Measurements from ENCODE around the gene MYO1E.

MYO1E gene

GRCh38 chr15:59312205-59312604 is 60.5 kb downstream of the MYO1E start:
- TF ChIP-seq CTCF (IDR thresholded peaks at IDR 0.05; ENCODE audit: low read depth, low read length, missing control alignments), result no peak
- H3K4me3 ChIP-seq (replicated peaks; ENCODE audit: low read depth, low read length), result no peak overlapping the region
- DNase-seq (ENCODE audit: extremely low read depth, low read depth), result no peak

- no peak for DNase-seq (ENCODE audit: extremely low read depth, low read depth)
- H3K4me3 ChIP-seq (replicated peaks; ENCODE audit: low read depth, low read length), result no peak overlapping the region
- no peak for TF ChIP-seq CTCF (IDR thresholded peaks at IDR 0.05; ENCODE audit: low read depth, low read length, missing control alignments)
Observed at GRCh38 chr15:59311195-59311594, 61.5 kb downstream of the MYO1E start.

DNA sequence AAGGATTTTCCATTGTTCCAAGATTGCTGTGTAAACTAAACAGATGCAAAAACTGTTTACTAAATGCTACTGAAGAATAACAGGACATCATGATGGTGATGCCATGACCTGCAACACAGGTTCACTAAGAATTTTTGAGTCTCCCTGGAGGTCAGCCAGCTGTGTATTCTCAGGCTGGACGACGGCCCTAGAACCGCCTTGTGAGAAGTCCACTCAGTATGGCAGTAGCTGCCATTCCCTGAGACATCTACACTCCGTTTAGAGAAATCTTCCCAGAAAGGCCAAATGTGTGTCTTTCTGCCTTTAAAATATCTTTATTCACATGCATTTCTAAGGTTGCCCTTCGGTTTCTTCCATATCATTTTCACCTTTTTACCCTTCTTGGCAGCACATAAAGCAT is 63.3 kb downstream of the MYO1E start:
- H3K4me3 ChIP-seq (replicated peaks; ENCODE audit: low read depth, low read length), result no peak overlapping the region

DNA sequence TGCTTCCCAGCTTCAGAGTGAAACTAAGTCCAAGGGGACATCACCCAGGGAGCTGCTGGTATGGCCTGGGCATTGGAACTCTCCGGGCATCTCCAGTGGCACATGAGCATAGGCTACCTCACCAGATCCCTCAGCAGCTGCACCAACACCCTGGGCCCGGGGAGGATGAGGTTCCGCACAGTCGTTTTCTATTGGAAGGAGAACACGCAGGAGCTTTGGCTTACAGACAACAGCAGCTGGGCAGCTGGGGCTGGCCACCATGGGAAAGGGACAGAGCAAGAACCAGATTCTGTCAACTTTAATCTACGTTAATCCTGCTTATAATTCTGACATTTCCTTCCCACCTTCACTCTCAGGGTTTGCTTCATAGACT is 65.5 kb downstream of the MYO1E start:
- H3K4me3 ChIP-seq (replicated peaks; ENCODE audit: low read depth, low read length), result no peak overlapping the region
- TF ChIP-seq CTCF (IDR thresholded peaks at IDR 0.05; ENCODE audit: low read depth, low read length, missing control alignments), result no peak
- no peak for DNase-seq (ENCODE audit: extremely low read depth, low read depth)

More for the DNA sequence above, 63.3 kb downstream of the MYO1E start:
- no peak for TF ChIP-seq CTCF (IDR thresholded peaks at IDR 0.05; ENCODE audit: low read depth, low read length, missing control alignments)
- no peak for DNase-seq (ENCODE audit: extremely low read depth, low read depth)

DNA sequence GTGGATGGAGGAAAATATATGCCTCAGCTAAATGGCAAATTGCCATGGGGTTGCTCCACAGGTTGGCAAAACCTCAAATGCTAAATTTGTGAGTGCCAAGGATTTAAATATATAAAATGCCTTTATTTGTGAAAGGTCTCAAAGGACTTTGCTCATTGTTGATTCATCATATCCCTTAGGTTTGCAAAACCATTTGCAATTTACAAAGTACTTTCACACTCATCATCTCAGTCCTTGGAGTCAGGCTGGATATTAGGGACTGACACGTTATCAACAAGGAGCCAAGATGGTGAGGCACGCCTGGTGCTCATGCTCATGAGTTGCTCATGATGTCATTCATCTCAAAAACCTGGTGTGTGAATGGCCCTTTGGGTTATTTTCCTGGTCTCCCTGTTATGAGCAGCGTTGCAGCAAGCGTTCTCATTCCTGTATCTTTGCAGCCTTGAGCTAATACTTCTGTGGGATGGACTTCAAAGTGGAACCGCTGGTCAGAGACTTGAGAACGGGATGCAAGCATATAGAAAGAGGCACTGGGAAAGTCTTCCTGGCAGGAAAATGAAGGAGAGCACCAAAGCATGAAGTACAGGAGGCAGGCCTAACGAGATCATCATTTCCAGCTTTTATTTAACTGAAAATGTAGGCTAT is 66.0 kb downstream of the MYO1E start:
- no peak overlapping the region for H3K4me3 ChIP-seq (replicated peaks; ENCODE audit: low read depth, low read length)
- DNase-seq (ENCODE audit: extremely low read depth, low read depth), result no peak
- no peak for TF ChIP-seq CTCF (IDR thresholded peaks at IDR 0.05; ENCODE audit: low read depth, low read length, missing control alignments)

DNA sequence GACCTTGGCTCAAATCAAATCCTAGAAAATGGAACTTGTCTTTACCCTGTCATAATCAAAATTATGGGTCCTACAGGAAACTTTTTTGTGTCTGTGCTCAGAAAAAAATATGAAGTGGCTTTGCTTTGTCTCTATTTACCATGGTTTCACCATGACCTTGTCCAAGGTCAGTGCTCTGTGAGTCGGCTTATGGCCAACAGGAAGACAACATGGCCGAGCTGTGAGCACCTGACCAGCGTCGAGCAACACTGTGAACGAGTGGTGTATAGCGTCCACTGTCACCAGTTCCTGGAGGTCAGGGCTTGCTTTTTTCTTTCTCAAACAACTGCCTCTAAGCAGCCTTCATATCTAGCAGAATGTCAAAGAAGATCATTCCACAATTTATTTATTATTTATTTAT is 67.9 kb downstream of the MYO1E start:
- TF ChIP-seq CTCF (IDR thresholded peaks at IDR 0.05; ENCODE audit: low read depth, low read length, missing control alignments), result no peak
- DNase-seq (ENCODE audit: extremely low read depth, low read depth), result no peak
- no peak overlapping the region for H3K4me3 ChIP-seq (replicated peaks; ENCODE audit: low read depth, low read length)
